ENCODE results near the gene CIB2.

The CIB2 gene

DNA sequence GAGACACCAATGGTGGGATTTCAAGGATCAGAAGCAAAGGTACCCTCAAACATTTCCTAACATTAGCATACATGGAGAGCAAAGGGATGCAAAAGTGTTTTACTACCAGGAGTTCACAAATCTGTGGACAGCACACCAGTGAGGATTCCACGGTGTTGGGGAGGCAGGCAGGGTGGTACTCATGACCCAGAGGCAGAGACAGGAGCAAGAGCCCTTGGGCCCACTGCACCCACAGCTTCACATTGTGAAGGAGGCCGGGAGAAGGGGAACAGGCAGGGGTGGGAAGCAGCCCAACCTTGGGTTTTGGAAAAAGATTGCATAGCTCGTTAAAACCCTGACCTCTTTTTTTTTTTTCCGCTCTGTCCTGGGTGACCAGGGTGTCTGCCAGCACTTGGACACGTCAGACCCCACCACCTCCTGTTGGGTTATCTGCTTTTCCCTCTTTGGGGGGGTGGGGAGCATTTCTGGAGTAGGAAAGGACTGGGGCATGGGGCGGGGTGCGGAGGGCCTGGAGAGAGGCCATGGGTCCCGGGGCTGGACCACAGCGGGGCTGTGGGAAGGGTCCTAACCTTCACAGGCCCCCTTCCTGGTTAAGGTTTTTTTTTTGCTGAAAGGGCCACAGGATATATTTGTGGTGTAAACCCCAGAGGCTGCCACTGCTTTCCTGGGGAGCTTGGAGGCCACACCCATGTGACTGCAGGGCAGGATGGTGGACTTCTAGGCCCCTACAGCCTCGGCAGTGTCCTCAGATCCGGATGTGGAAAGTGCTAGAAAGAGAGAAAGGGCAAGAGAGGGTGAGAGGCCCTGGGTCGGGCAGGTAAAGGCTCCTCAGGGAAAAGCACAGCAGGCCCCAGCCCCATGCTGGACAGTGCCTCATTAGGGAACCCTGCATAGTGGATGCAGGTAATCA is 26.4 kb downstream of the CIB2 start:
- TF ChIP-seq POLR2AphosphoS5 (IDR thresholded peaks at IDR 0.05; ENCODE audit: low read depth, low read length) (no peak), FOXP2 (optimal IDR thresholded peaks at IDR 0.05; ENCODE audit: borderline replicate concordance, extremely low read depth, extremely low read length, insufficient read depth) (no peak), TAF1 (IDR thresholded peaks at IDR 0.05; ENCODE audit: borderline replicate concordance, insufficient read depth, low read length) (no peak)

GRCh38 chr15:78104119-78104479 is 27.1 kb downstream of the CIB2 start:
- TF ChIP-seq, protein P1, sequence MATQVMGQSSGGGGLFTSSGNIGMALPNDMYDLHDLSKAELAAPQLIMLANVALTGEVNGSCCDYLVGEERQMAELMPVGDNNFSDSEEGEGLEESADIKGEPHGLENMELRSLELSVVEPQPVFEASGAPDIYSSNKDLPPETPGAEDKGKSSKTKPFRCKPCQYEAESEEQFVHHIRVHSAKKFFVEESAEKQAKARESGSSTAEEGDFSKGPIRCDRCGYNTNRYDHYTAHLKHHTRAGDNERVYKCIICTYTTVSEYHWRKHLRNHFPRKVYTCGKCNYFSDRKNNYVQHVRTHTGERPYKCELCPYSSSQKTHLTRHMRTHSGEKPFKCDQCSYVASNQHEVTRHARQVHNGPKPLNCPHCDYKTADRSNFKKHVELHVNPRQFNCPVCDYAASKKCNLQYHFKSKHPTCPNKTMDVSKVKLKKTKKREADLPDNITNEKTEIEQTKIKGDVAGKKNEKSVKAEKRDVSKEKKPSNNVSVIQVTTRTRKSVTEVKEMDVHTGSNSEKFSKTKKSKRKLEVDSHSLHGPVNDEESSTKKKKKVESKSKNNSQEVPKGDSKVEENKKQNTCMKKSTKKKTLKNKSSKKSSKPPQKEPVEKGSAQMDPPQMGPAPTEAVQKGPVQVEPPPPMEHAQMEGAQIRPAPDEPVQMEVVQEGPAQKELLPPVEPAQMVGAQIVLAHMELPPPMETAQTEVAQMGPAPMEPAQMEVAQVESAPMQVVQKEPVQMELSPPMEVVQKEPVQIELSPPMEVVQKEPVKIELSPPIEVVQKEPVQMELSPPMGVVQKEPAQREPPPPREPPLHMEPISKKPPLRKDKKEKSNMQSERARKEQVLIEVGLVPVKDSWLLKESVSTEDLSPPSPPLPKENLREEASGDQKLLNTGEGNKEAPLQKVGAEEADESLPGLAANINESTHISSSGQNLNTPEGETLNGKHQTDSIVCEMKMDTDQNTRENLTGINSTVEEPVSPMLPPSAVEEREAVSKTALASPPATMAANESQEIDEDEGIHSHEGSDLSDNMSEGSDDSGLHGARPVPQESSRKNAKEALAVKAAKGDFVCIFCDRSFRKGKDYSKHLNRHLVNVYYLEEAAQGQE (IDR thresholded peaks at IDR 0.05; ENCODE audit: insufficient read depth in 1 of 2, low read depth in 2 of 2, low read length in 2 of 2): no peak
- TF ChIP-seq FOXP2 (optimal IDR thresholded peaks at IDR 0.05; ENCODE audit: borderline replicate concordance, extremely low read depth, extremely low read length, insufficient read depth) (no peak), SIN3A (IDR thresholded peaks at IDR 0.05; ENCODE audit: borderline replicate concordance, insufficient read depth, low read length) (no peak), TAF1 (IDR thresholded peaks at IDR 0.05; ENCODE audit: borderline replicate concordance, insufficient read depth, low read length) (no peak), POLR2AphosphoS5 (IDR thresholded peaks at IDR 0.05; ENCODE audit: low read depth, low read length) (no peak)

DNA sequence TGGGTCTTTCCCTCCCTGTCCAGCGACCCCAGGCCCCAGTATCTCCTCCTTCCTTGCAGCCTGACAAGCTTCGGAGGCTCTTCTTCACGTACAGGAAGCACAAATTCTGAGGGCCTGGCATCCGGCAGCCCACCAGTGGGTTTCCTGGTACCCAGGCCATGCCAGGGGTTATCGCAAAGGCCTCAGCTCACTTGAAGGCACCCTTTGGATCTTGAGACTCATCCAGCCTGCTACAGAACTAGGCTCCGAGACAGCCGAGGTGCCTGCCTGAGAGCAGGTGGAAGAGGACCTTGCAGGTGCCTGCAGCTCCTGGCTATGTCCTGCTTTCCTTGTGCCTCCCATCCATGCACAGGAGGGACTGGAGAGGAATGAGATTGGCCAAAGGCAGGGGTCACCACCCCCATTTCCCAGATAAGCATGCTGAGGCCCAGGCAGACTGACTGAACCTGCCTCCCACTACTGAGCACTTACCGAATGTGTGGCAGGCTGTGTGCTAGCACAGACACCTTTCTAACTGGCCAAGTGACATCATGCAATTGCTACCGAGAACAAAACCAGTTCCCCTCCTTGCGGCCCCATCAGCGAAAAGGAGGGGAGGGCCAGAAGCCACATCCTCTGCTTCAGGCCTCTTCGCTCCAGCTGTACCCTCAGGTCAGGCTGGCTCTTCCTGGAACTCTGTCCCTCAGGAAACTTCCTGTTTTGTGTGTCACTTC is 27.7 kb downstream of the CIB2 start:
- TF ChIP-seq POLR2AphosphoS5 (IDR thresholded peaks at IDR 0.05; ENCODE audit: low read depth, low read length) (no peak), FOXP2 (optimal IDR thresholded peaks at IDR 0.05; ENCODE audit: borderline replicate concordance, extremely low read depth, extremely low read length, insufficient read depth) (peak; percentile 51), SIN3A (IDR thresholded peaks at IDR 0.05; ENCODE audit: borderline replicate concordance, insufficient read depth, low read length) (0 out of 2 replicates have a peak, but pooled peaks have one; percentile 35), TAF1 (IDR thresholded peaks at IDR 0.05; ENCODE audit: borderline replicate concordance, insufficient read depth, low read length) (no peak)
- TF ChIP-seq, protein P1 (IDR thresholded peaks at IDR 0.05; ENCODE audit: insufficient read depth in 1 of 2, low read depth in 2 of 2, low read length in 2 of 2): no peak

GRCh38 chr15:78102741-78103140 is 28.5 kb downstream of the CIB2 start:
- TF ChIP-seq SIN3A (IDR thresholded peaks at IDR 0.05; ENCODE audit: borderline replicate concordance, insufficient read depth, low read length): no peak
- TF ChIP-seq FOXP2 (optimal IDR thresholded peaks at IDR 0.05; ENCODE audit: borderline replicate concordance, extremely low read depth, extremely low read length, insufficient read depth): no peak
- no peak for TF ChIP-seq POLR2AphosphoS5 (IDR thresholded peaks at IDR 0.05; ENCODE audit: low read depth, low read length)

GRCh38 chr15:78102211-78102610 is 29.0 kb downstream of the CIB2 start:
- TF ChIP-seq TAF1 (IDR thresholded peaks at IDR 0.05; ENCODE audit: borderline replicate concordance, insufficient read depth, low read length): no peak
- no peak for TF ChIP-seq FOXP2 (optimal IDR thresholded peaks at IDR 0.05; ENCODE audit: borderline replicate concordance, extremely low read depth, extremely low read length, insufficient read depth)
- TF ChIP-seq SIN3A (IDR thresholded peaks at IDR 0.05; ENCODE audit: borderline replicate concordance, insufficient read depth, low read length): no peak
- TF ChIP-seq, protein P1 (IDR thresholded peaks at IDR 0.05; ENCODE audit: insufficient read depth in 1 of 2, low read depth in 2 of 2, low read length in 2 of 2): no peak
- TF ChIP-seq POLR2AphosphoS5 (IDR thresholded peaks at IDR 0.05; ENCODE audit: low read depth, low read length): no peak

All from PFSK-1 (cell line).